ENCODE results near the gene IL22RA1. TPM values are rescaled to one million over a fixed set of nuclear protein-coding genes. Genes with fewer than 3 reads are reported as not detected.

The IL22RA1 gene
- total RNA-seq, 1 donor from 2014 or later: not detected

DNA sequence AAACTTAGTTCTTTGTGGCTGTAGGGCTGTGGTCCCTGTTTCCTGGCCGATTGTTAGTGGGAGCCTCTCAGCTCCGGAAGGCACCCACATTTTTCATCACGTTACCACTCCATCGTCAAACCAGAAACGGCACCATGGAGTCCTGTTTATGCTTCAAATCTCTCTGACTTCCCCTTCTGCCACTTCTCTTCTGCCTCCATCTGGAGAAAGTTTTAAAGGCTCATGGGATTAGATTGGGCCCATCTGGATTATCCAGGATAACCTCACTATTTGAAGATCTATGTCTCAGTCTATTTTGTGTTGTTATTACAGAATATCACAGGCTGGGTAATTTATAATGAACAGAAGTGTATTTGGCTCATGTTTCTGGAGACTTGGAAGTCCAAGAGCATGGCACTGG, 19.3 kb upstream of the IL22RA1 start:
- Mint-ChIP-seq H3K27ac (ENCODE audit: unreplicated experiment) (no peak overlapping the region), H3K4me3 (ENCODE audit: unreplicated experiment) (no peak overlapping the region), H3K27me3 (ENCODE audit: low read depth, unreplicated experiment) (peaks cover 13% of the 10 kb centered on the region), H3K4me1 (ENCODE audit: low read depth, unreplicated experiment) (no peaks in the 10 kb centered on the region), H3K9me3 (ENCODE audit: unreplicated experiment) (no peaks in the 10 kb centered on the region), H3K36me3 (ENCODE audit: low read depth, unreplicated experiment) (peaks cover 3% of the 10 kb centered on the region)
- H4K20me1 ChIP-seq (ENCODE audit: insufficient read depth, low read length): no peaks in the 10 kb centered on the region
- no peak for TF ChIP-seq EZH2 (IDR thresholded peaks at IDR 0.05; ENCODE audit: insufficient read depth, low read length)
- peaks cover 20% of the 10 kb centered on the region for H3K27me3 ChIP-seq (ENCODE audit: insufficient read depth, low read length)
- DNase-seq (ENCODE audit: low read depth): no peak
- H3K79me2 ChIP-seq (ENCODE audit: insufficient read depth, low read length): no peaks in the 10 kb centered on the region
- H3K9ac ChIP-seq (ENCODE audit: low read length): no peak overlapping the region
- no peak overlapping the region for H3K27ac ChIP-seq (ENCODE audit: low read depth, low read length)
- FAIRE-seq: no peak
- no peak overlapping the region for H2AFZ ChIP-seq (ENCODE audit: low read depth, low read length)
- H3K36me3 ChIP-seq (ENCODE audit: insufficient read depth, low read length): no peaks in the 10 kb centered on the region
- no peaks in the 10 kb centered on the region for H3K4me1 ChIP-seq (ENCODE audit: insufficient read depth, low read length)
- no peaks in the 10 kb centered on the region for H3K9me3 ChIP-seq (ENCODE audit: insufficient read depth, low read depth, low read length)
- H3K4me2 ChIP-seq (ENCODE audit: low read length): no peak overlapping the region
- no peak overlapping the region for H3K4me3 ChIP-seq (ENCODE audit: insufficient read depth, low read depth, low read length)

DNA sequence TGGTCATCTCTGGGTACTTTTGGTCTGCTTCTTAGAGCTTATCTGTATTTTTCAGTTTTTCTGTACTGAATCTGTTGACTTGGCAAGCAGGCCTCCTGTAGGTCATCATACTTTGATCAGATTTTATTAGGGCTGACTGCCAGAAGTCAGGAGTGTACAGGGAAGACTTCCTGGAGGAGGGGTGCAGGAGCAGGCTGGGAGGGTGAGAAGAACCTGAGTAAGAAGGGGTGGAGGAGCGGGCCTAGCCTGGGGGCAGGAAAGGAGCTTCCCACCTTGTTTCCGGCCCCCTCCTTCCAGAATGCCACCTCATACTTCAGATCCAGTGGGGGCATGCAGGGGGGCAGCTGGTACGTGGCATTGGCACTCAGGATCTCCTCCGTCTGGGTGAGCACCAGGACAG, 18.3 kb upstream of the IL22RA1 start:
- Histone ChIP-seq H3K9ac (ENCODE audit: low read length) (no peak overlapping the region), H3K36me3 (ENCODE audit: insufficient read depth, low read length) (no peaks in the 10 kb centered on the region)

DNA sequence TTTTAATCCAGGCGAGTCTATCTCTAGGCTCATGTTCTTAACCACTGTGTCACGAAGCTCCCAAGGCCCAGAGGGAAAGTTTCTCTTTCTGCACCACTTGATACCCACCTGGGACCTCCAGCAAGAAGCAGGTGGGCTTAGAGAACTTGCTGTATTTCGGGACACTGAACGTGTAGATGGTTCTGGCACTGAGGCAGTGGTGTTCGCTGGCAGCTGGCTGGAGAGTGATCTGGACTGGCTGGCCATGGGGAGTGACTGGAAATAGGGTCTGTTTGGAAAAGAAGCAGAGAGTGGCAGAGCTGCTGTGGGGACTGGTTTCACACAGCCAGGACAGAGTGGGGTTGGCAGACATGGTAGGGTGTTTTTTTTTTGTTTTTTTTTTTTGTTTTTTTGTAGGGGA, 16.4 kb upstream of the IL22RA1 start:
- Mint-ChIP-seq H3K4me1 (ENCODE audit: low read depth, unreplicated experiment) (peaks cover 1% of the 10 kb centered on the region), H3K9me3 (ENCODE audit: unreplicated experiment) (no peaks in the 10 kb centered on the region), H3K36me3 (ENCODE audit: low read depth, unreplicated experiment) (peaks cover 3% of the 10 kb centered on the region), H3K4me3 (ENCODE audit: unreplicated experiment) (no peak overlapping the region), H3K27ac (ENCODE audit: unreplicated experiment) (no peak overlapping the region), H3K27me3 (ENCODE audit: low read depth, unreplicated experiment) (peaks cover 11% of the 10 kb centered on the region)
- FAIRE-seq (no peak), DNase-seq (ENCODE audit: low read depth) (no peak)
- H3K4me2 ChIP-seq (ENCODE audit: low read length): no peak overlapping the region
- no peak overlapping the region for H3K4me3 ChIP-seq (ENCODE audit: insufficient read depth, low read depth, low read length)
- no peaks in the 10 kb centered on the region for H3K9me3 ChIP-seq (ENCODE audit: insufficient read depth, low read depth, low read length)
- H3K9ac ChIP-seq (ENCODE audit: low read length): no peak overlapping the region
- no peak overlapping the region for H2AFZ ChIP-seq (ENCODE audit: low read depth, low read length)
- peaks cover 13% of the 10 kb centered on the region for H3K27me3 ChIP-seq (ENCODE audit: insufficient read depth, low read length)
- no peaks in the 10 kb centered on the region for H3K36me3 ChIP-seq (ENCODE audit: insufficient read depth, low read length)
- H3K4me1 ChIP-seq (ENCODE audit: insufficient read depth, low read length): no peaks in the 10 kb centered on the region
- no peak for TF ChIP-seq EZH2 (IDR thresholded peaks at IDR 0.05; ENCODE audit: insufficient read depth, low read length)
- TF ChIP-seq, protein P1, sequence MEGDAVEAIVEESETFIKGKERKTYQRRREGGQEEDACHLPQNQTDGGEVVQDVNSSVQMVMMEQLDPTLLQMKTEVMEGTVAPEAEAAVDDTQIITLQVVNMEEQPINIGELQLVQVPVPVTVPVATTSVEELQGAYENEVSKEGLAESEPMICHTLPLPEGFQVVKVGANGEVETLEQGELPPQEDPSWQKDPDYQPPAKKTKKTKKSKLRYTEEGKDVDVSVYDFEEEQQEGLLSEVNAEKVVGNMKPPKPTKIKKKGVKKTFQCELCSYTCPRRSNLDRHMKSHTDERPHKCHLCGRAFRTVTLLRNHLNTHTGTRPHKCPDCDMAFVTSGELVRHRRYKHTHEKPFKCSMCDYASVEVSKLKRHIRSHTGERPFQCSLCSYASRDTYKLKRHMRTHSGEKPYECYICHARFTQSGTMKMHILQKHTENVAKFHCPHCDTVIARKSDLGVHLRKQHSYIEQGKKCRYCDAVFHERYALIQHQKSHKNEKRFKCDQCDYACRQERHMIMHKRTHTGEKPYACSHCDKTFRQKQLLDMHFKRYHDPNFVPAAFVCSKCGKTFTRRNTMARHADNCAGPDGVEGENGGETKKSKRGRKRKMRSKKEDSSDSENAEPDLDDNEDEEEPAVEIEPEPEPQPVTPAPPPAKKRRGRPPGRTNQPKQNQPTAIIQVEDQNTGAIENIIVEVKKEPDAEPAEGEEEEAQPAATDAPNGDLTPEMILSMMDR (IDR thresholded peaks at IDR 0.05; ENCODE audit: insufficient read depth, low read depth, low read length): no peak
- H3K27ac ChIP-seq (ENCODE audit: low read depth, low read length): no peak overlapping the region
- H3K79me2 ChIP-seq (ENCODE audit: insufficient read depth, low read length): no peaks in the 10 kb centered on the region
- no peaks in the 10 kb centered on the region for H4K20me1 ChIP-seq (ENCODE audit: insufficient read depth, low read length)

More for the DNA sequence above, 18.3 kb upstream of the IL22RA1 start:
- Mint-ChIP-seq H3K9me3 (ENCODE audit: unreplicated experiment) (no peaks in the 10 kb centered on the region), H3K27ac (ENCODE audit: unreplicated experiment) (no peak overlapping the region), H3K4me3 (ENCODE audit: unreplicated experiment) (no peak overlapping the region), H3K36me3 (ENCODE audit: low read depth, unreplicated experiment) (peaks cover 3% of the 10 kb centered on the region), H3K27me3 (ENCODE audit: low read depth, unreplicated experiment) (peaks cover 13% of the 10 kb centered on the region), H3K4me1 (ENCODE audit: low read depth, unreplicated experiment) (no peaks in the 10 kb centered on the region)
- FAIRE-seq (no peak), DNase-seq (ENCODE audit: low read depth) (no peak)
- no peak overlapping the region for H3K27ac ChIP-seq (ENCODE audit: low read depth, low read length)
- H3K27me3 ChIP-seq (ENCODE audit: insufficient read depth, low read length): peaks cover 20% of the 10 kb centered on the region
- no peak overlapping the region for H3K4me3 ChIP-seq (ENCODE audit: insufficient read depth, low read depth, low read length)
- no peaks in the 10 kb centered on the region for H3K79me2 ChIP-seq (ENCODE audit: insufficient read depth, low read length)
- no peaks in the 10 kb centered on the region for H3K4me1 ChIP-seq (ENCODE audit: insufficient read depth, low read length)
- no peak overlapping the region for H3K4me2 ChIP-seq (ENCODE audit: low read length)
- TF ChIP-seq EZH2 (IDR thresholded peaks at IDR 0.05; ENCODE audit: insufficient read depth, low read length): no peak
- TF ChIP-seq, protein P1 (IDR thresholded peaks at IDR 0.05; ENCODE audit: insufficient read depth, low read depth, low read length): no peak
- H3K9me3 ChIP-seq (ENCODE audit: insufficient read depth, low read depth, low read length): no peaks in the 10 kb centered on the region
- H2AFZ ChIP-seq (ENCODE audit: low read depth, low read length): no peak overlapping the region
- no peaks in the 10 kb centered on the region for H4K20me1 ChIP-seq (ENCODE audit: insufficient read depth, low read length)

Measured in astrocyte (in vitro differentiated cells and primary cell).